ENCODE measurements around the gene ANKEF1. TPM values are rescaled to one million over a fixed set of nuclear protein-coding genes. Genes with fewer than 3 reads are reported as not detected.
"Not testable (repeated sequence)": the region's sequence is repeated elsewhere in the genome, so short reads cannot be mapped to it uniquely, and the experiment has no call there.

Gene ANKEF1
- total RNA-seq, 1 donor from 2014 or later = 12.5 TPM

DNA sequence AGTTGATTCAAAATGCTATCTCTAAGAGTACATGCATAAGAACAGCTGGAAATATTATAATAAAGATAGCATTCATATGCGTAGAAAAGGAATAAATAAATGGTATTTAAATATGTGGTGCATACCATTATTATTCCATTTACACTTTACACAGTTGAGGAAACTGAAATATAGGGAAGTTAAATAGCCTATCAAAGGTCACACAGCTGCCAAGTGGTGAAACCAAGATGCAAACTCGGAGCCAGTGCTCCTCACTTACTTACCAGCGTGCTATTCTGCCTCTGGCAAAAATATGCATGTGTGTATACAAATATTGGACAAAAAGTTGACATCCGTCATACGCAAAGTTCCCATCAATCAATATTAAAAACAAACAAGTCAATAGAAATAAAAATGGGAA is 22.3 kb upstream of the ANKEF1 start:
- Mint-ChIP-seq H3K27ac (no peak overlapping the region), H3K9me3 (ENCODE audit: low read depth) (no peaks in the 10 kb centered on the region), H3K27me3 (peaks cover 12% of the 10 kb centered on the region), H3K4me3 (ENCODE audit: low read depth) (no peak overlapping the region), H3K4me1 (ENCODE audit: low read depth) (peaks cover 2% of the 10 kb centered on the region), H3K36me3 (ENCODE audit: insufficient read depth) (no peaks in the 10 kb centered on the region)
- DNase-seq (ENCODE audit: low spot score, unreplicated experiment) = no peak
- TF ChIP-seq, protein P1, sequence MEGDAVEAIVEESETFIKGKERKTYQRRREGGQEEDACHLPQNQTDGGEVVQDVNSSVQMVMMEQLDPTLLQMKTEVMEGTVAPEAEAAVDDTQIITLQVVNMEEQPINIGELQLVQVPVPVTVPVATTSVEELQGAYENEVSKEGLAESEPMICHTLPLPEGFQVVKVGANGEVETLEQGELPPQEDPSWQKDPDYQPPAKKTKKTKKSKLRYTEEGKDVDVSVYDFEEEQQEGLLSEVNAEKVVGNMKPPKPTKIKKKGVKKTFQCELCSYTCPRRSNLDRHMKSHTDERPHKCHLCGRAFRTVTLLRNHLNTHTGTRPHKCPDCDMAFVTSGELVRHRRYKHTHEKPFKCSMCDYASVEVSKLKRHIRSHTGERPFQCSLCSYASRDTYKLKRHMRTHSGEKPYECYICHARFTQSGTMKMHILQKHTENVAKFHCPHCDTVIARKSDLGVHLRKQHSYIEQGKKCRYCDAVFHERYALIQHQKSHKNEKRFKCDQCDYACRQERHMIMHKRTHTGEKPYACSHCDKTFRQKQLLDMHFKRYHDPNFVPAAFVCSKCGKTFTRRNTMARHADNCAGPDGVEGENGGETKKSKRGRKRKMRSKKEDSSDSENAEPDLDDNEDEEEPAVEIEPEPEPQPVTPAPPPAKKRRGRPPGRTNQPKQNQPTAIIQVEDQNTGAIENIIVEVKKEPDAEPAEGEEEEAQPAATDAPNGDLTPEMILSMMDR (IDR thresholded peaks at IDR 0.05; ENCODE audit: unreplicated experiment) = no peak

DNA sequence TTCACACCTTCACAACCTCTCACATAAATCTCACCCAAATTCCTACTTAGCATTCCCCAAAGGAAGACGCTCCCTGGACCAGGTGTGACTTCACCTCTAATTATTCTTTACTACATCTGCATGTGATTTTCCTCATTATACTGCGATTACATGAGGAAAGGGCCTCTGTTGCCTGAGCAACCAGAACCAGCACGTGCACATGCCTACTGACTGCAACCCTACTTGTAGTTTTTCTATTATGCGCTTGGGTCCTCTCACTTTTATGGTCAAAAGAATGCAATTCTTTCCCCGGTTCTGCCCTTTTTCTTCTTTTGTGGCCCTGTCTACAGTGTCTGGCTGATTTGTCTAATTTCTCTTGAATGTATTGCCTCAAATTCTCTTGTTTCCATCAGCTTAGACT is 20.4 kb upstream of the ANKEF1 start:
- Mint-ChIP-seq H3K27ac (no peak overlapping the region), H3K36me3 (ENCODE audit: insufficient read depth) (no peaks in the 10 kb centered on the region), H3K4me1 (ENCODE audit: low read depth) (no peaks in the 10 kb centered on the region), H3K9me3 (ENCODE audit: low read depth) (peaks cover under 1% of the 10 kb centered on the region), H3K4me3 (ENCODE audit: low read depth) (no peak overlapping the region), H3K27me3 (no peaks in the 10 kb centered on the region)
- DNase-seq (ENCODE audit: low spot score, unreplicated experiment) = no peak
- TF ChIP-seq, protein P1 (IDR thresholded peaks at IDR 0.05; ENCODE audit: unreplicated experiment) = no peak

DNA sequence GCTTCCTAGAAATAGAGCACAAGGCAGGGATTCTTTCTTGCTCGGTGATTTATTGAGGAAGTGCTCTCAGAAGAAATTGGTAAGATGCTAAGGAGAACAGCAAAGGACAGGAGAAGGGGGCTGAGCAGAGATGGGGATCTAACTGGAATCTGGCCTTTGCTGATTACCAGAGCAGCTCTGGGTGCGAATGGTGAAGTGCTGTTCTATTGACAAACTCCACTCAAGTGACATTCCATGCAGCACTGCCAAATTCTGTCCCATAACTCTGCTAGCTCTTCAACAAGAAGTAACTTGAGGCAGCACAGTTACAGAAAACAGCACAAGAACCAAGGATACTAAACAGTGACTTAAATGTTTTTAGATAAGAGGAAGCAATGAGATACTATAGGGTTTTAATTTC is 13.8 kb upstream of the ANKEF1 start:
- TF ChIP-seq, protein P1 (IDR thresholded peaks at IDR 0.05; ENCODE audit: unreplicated experiment) = no peak
- no peaks in the 10 kb centered on the region for H3K27me3 Mint-ChIP-seq
- no peak for DNase-seq (ENCODE audit: low spot score, unreplicated experiment)
- H3K9me3 Mint-ChIP-seq (ENCODE audit: low read depth) = peaks cover 4% of the 10 kb centered on the region
- H3K4me3 Mint-ChIP-seq (ENCODE audit: low read depth) = no peak overlapping the region
- H3K4me1 Mint-ChIP-seq (ENCODE audit: low read depth) = no peaks in the 10 kb centered on the region
- no peaks in the 10 kb centered on the region for H3K36me3 Mint-ChIP-seq (ENCODE audit: insufficient read depth)
- H3K27ac Mint-ChIP-seq = no peak overlapping the region

DNA sequence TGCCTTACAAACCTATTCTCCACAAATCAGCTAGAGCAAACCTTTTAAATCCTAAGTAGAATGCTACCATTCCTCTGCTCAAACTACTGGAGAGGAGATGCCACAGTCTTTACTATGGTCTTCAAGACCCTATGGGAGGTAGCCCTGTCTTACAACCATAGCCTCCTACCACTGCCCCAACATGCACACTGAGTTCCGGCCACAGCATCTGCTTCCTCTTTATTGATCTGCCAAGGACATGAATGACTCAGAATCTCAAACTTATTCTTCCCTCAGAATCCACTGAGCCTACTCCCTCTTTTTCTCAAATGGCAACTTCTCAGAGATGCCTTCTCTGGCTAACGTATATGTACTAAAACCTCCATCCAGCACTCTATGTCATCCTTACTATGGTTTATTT is 12.2 kb upstream of the ANKEF1 start:
- no peaks in the 10 kb centered on the region for H3K27me3 Mint-ChIP-seq
- no peak for DNase-seq (ENCODE audit: low spot score, unreplicated experiment)
- H3K4me3 Mint-ChIP-seq (ENCODE audit: low read depth) = no peak overlapping the region
- no peaks in the 10 kb centered on the region for H3K4me1 Mint-ChIP-seq (ENCODE audit: low read depth)
- H3K36me3 Mint-ChIP-seq (ENCODE audit: insufficient read depth) = no peaks in the 10 kb centered on the region
- no peak overlapping the region for H3K27ac Mint-ChIP-seq
- TF ChIP-seq, protein P1 (IDR thresholded peaks at IDR 0.05; ENCODE audit: unreplicated experiment) = no peak
- peaks cover 7% of the 10 kb centered on the region for H3K9me3 Mint-ChIP-seq (ENCODE audit: low read depth)

DNA sequence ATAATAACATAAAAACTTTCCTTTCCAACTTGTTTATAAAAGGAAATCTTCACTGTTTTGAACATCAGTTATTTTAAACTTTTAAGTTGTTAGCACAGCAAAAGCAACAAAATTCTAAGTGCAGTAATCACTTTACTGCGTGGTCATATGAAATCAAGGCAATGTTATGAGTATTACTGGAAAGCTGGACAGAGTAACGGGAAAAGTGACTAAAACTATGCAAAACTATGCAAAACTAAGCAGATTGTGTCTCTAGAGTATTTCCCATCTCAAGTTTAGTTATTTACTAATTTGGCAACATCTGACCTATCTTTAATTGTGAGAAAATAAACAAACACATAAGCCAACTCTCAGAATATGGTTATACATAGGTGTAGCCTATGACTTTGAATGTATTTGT is 10.9 kb upstream of the ANKEF1 start:
- Mint-ChIP-seq H3K4me1 (ENCODE audit: low read depth) (no peaks in the 10 kb centered on the region), H3K4me3 (ENCODE audit: low read depth) (no peak overlapping the region), H3K36me3 (ENCODE audit: insufficient read depth) (no peaks in the 10 kb centered on the region), H3K27ac (no peak overlapping the region), H3K27me3 (peaks cover 1% of the 10 kb centered on the region), H3K9me3 (ENCODE audit: low read depth) (peaks cover 7% of the 10 kb centered on the region)
- TF ChIP-seq, protein P1 (IDR thresholded peaks at IDR 0.05; ENCODE audit: unreplicated experiment) = no peak
- DNase-seq (ENCODE audit: low spot score, unreplicated experiment) = no peak

DNA sequence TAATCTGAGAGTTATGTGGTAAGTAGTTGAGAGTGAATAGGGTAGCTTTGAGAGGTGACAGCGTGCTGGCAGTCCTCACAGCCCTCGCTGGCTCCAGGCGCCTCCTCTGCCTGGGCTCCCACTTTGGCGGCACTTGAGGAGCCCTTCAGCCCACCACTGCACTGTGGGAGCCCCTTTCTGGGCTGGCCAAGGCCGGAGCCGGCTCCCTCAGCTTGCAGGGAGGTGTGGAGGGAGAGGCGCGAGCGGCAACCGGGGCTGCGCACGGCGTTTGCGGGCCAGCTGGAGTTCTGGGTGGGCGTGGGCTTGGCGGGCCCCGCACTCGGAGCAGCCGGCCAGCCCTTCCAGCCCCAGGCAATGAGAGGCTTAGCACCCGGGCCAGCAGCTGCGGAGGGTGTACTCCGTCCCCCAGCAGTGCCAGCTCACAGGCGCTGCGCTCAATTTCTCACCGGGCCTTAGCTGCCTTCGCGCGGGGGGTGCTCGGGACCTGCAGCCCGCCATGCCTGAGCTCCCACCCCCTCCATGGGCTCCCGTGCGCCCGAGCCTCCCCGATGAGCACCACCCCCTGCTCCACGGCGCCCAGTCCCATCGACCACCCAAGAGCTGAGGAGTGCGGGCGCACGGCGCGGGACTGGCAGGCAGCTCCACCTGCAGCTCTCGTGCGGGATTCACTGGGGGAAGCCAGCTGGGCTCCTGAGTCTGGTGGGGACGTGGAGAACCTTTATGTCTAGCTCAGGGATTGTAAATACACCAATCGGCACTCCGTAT is 3.2 kb upstream of the ANKEF1 start:
- not testable (repeated sequence) for H3K4me1 Mint-ChIP-seq (ENCODE audit: low read depth); H3K27me3 Mint-ChIP-seq; H3K4me3 Mint-ChIP-seq (ENCODE audit: low read depth); H3K36me3 Mint-ChIP-seq (ENCODE audit: insufficient read depth); H3K27ac Mint-ChIP-seq; H3K9me3 Mint-ChIP-seq (ENCODE audit: low read depth); DNase-seq (ENCODE audit: low spot score, unreplicated experiment)

DNA sequence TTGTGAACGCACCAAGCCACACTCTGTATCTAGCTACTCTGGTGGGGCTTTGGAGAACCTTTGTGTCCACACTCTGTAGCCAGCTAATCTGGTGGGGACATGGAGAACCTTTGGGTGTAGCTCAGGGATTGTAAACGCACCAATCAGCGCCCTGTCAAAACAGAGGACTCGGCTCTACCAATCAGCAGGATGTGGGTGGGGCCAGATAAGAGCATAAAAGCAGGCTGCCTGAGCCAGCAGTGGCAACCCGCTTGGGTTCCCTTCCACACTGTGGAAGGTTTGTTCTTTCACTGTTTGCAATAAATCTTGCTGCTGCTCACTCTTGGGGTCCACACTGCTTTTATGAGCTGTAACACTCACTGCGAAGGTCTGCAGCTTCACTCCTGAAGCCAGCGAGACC is 2.5 kb upstream of the ANKEF1 start:
- H3K27me3 Mint-ChIP-seq; H3K4me3 Mint-ChIP-seq (ENCODE audit: low read depth); H3K27ac Mint-ChIP-seq; DNase-seq (ENCODE audit: low spot score, unreplicated experiment); H3K36me3 Mint-ChIP-seq (ENCODE audit: insufficient read depth); H3K4me1 Mint-ChIP-seq (ENCODE audit: low read depth); H3K9me3 Mint-ChIP-seq (ENCODE audit: low read depth): not testable (repeated sequence)

All from progenitor cell of endocrine pancreas (in vitro differentiated cells).